H9 (cell line): Measurements from ENCODE around the gene RNF13. TPM values are rescaled to one million over a fixed set of nuclear protein-coding genes. Genes with fewer than 3 reads are reported as not detected.

Experiments used
- DNase-seq: peaks from one replicate; pipeline ENCODE4 v3.0.0-alpha.2; 2017
- H2AFZ ChIP-seq: one replicate; pipeline ENCODE4 v1.6.1; 2013; ENCODE audit warnings: mild to moderate bottlenecking, low read length, control low read depth, moderate library complexity
- H2AK5ac ChIP-seq: 2 replicates; pipeline ENCODE4 v1.6.1; 2013; ENCODE audit warnings: low read length, control low read depth, mixed read lengths; ENCODE audit not compliant: insufficient read length
- H2BK120ac ChIP-seq: one replicate; pipeline ENCODE4 v1.6.1; 2013; ENCODE audit warnings: low read depth, mild to moderate bottlenecking, low read length, control low read depth, inconsistent platforms; ENCODE audit not compliant: poor library complexity, severe bottlenecking
- H2BK12ac ChIP-seq: 2 replicates; pipeline ENCODE4 v1.6.1; 2013; ENCODE audit warnings: low read length, control low read depth, mixed read lengths, low read depth; ENCODE audit not compliant: insufficient read length
- H2BK15ac ChIP-seq: 2 replicates; pipeline ENCODE4 v1.6.1; 2013; ENCODE audit warnings: low read depth, low read length, control low read depth
- H2BK20ac ChIP-seq: one replicate; pipeline ENCODE4 v1.6.1; 2013; ENCODE audit warnings: low read depth, mild to moderate bottlenecking, low read length, control low read depth, inconsistent platforms; ENCODE audit not compliant: poor library complexity, severe bottlenecking
- H2BK5ac ChIP-seq: 2 replicates; pipeline ENCODE4 v1.6.1; 2013; ENCODE audit warnings: low read length, control low read depth, mixed read lengths; ENCODE audit not compliant: insufficient read length
- H3K14ac ChIP-seq: 2 replicates; pipeline ENCODE4 v1.6.1; 2013; ENCODE audit warnings: low read length, control low read depth; ENCODE audit not compliant: insufficient read depth
- H3K18ac ChIP-seq: 2 replicates; pipeline ENCODE4 v1.6.1; 2013; ENCODE audit warnings: low read depth, mild to moderate bottlenecking, mixed read lengths, low read length, control low read depth; ENCODE audit not compliant: insufficient read length
- H3K23ac ChIP-seq: 2 replicates; pipeline ENCODE4 v1.6.1; 2013; ENCODE audit warnings: low read length, control low read depth, mixed read lengths, low read depth; ENCODE audit not compliant: insufficient read length
- H3K23me2 ChIP-seq: 2 replicates; pipeline ENCODE4 v1.6.1; 2013; ENCODE audit warnings: low read depth, mild to moderate bottlenecking, mixed read lengths, low read length, control low read depth; ENCODE audit not compliant: insufficient read length, poor library complexity, severe bottlenecking
- H3K27ac ChIP-seq: 2 replicates; pipeline ENCODE4 v1.5.1; 2013; ENCODE audit warnings: low read length, control low read depth, mixed read lengths, low read depth; ENCODE audit not compliant: insufficient read length
- H3K27me3 ChIP-seq: 2 replicates; pipeline ENCODE4 v1.6.1; 2013; ENCODE audit warnings: low read length, control low read depth, inconsistent platforms; ENCODE audit not compliant: insufficient read depth
- H3K4ac ChIP-seq: 2 replicates; pipeline ENCODE4 v1.6.1; 2013; ENCODE audit warnings: low read depth, mild to moderate bottlenecking, control low read depth, inconsistent platforms, low read length, moderate library complexity
- H3K4me1 ChIP-seq: 2 replicates; pipeline ENCODE4 v1.6.1; 2013; ENCODE audit warnings: low read length, control low read depth, inconsistent platforms; ENCODE audit not compliant: insufficient read depth
- H3K4me2 ChIP-seq: 2 replicates; pipeline ENCODE4 v1.6.1; 2013; ENCODE audit warnings: low read length, control low read depth, mixed read lengths; ENCODE audit not compliant: insufficient read length, insufficient read depth
- H3K56ac ChIP-seq: 2 replicates; pipeline ENCODE4 v1.6.1; 2013; ENCODE audit warnings: low read depth, mild to moderate bottlenecking, mixed read lengths, low read length, control low read depth; ENCODE audit not compliant: insufficient read length
- H3K79me1 ChIP-seq: 2 replicates; pipeline ENCODE4 v1.6.1; 2013; ENCODE audit warnings: low read depth, mild to moderate bottlenecking, moderate library complexity, low read length, control low read depth, inconsistent platforms; ENCODE audit not compliant: insufficient read depth, poor library complexity, severe bottlenecking
- H3K79me2 ChIP-seq: 2 replicates; pipeline ENCODE4 v1.6.1; 2013; ENCODE audit warnings: low read length, control low read depth, inconsistent platforms; ENCODE audit not compliant: insufficient read depth
- H3K9ac ChIP-seq: 2 replicates; pipeline ENCODE4 v1.6.1; 2013; ENCODE audit warnings: low read length, control low read depth, mixed read lengths; ENCODE audit not compliant: insufficient read length; ENCODE audit errors: extremely low read depth
- H3K9me3 ChIP-seq: one replicate; pipeline ENCODE4 v1.6.1; 2013; ENCODE audit warnings: low read depth, low read length, inconsistent platforms; ENCODE audit not compliant: control insufficient read depth
- H3T11ph ChIP-seq: one replicate; pipeline ENCODE4 v1.6.1; 2013; ENCODE audit warnings: mild to moderate bottlenecking, low read length, control low read depth, inconsistent platforms
- H4K20me1 ChIP-seq: one replicate; pipeline ENCODE4 v1.6.1; 2013; ENCODE audit not compliant: control insufficient read depth, insufficient read length, insufficient read depth
- H4K5ac ChIP-seq: 2 replicates; pipeline ENCODE4 v1.6.1; 2013; ENCODE audit warnings: low read depth, mild to moderate bottlenecking, mixed read lengths, low read length, control low read depth; ENCODE audit not compliant: insufficient read length
- H4K8ac ChIP-seq: replicated peaks from 2 replicates; pipeline ENCODE4 v1.6.1; 2013; ENCODE audit warnings: low read length, control low read depth, mixed read lengths, low read depth; ENCODE audit not compliant: insufficient read length
- H4K91ac ChIP-seq: 2 replicates; pipeline ENCODE4 v1.6.1; 2013; ENCODE audit warnings: low read depth, mild to moderate bottlenecking, moderate library complexity, mixed read lengths, low read length, control low read depth; ENCODE audit not compliant: insufficient read length
- H3K27ac Mint-ChIP-seq, 3 experiments: 2 replicates in 2 of 3; 3 replicates in 1 of 3; pipeline ENCODE4 v1.8.0; 2020 to 2021; ENCODE audit warnings: mixed read lengths in 3 of 3, mild to moderate bottlenecking in 1 of 3, moderate library complexity in 1 of 3
- H3K27me3 Mint-ChIP-seq: 2 replicates; pipeline ENCODE4 v1.8.0; 2021; ENCODE audit warnings: low read depth, mild to moderate bottlenecking, moderate library complexity, mixed read lengths
- H3K36me3 Mint-ChIP-seq, 3 experiments: 2 replicates in 2 of 3; 3 replicates in 1 of 3; pipeline ENCODE4 v1.8.0; 2020 to 2021; ENCODE audit warnings: low read depth in 3 of 3, mixed read lengths in 3 of 3; ENCODE audit not compliant: insufficient read depth in 1 of 3
- H3K4me1 Mint-ChIP-seq, 2 experiments: 2 replicates each; pipeline ENCODE4 v1.8.0; 2020; ENCODE audit warnings: mixed read lengths in 2 of 2
- H3K4me3 Mint-ChIP-seq, 2 experiments: 2 replicates in 1 of 2; 3 replicates in 1 of 2; pipeline ENCODE4 v1.8.0; 2020 to 2021; ENCODE audit warnings: mild to moderate bottlenecking in 2 of 2, mixed read lengths in 2 of 2, moderate library complexity in 1 of 2
- H3K9me3 Mint-ChIP-seq, 2 experiments: 2 replicates in 1 of 2; 3 replicates in 1 of 2; pipeline ENCODE4 v1.8.0; 2020; ENCODE audit warnings: mild to moderate bottlenecking in 2 of 2, mixed read lengths in 2 of 2, moderate library complexity in 1 of 2
- CTCF ChIP-seq: fragments of 200-600 bp; sonication (generic); conservative IDR thresholded peaks from 3 replicates; pipeline ENCODE4 v1.8.0; 2021; ENCODE audit warnings: antibody characterized with exemption, mild to moderate bottlenecking
- WGBS: extraction: QIAGEN DNeasy Blood & Tissue Kit; methylation state at CpG from one replicate; pipeline ENCODE4 v1.1.7; 2013; ENCODE audit warnings: missing lambda C conversion rate, low lambda C conversion rate, mixed read lengths; ENCODE audit not compliant: insufficient read length; ENCODE audit errors: extremely low coverage; 5-methylcytosine and 5-hydroxymethylcytosine counted together
- total RNA-seq: library from RNA; stranded (reverse); gene quantifications from 2 replicates; pipeline ENCODE4 v1.2.1, GENCODE V29; 2021

The RNF13 gene
- total RNA-seq, 1 experiment from 2014 or later, result 23.4 TPM

GRCh38 chr3:149808209-149808829 is 4.7 kb upstream of the RNF13 start:
- no peak overlapping the region for H2AFZ ChIP-seq
- Mint-ChIP-seq H3K27me3 (no peaks in the 10 kb centered on the region; the same call in none of the 2 replicates), H3K27ac (no peak overlapping the region)

More at GRCh38 chr3:149808209-149808829, 4.7 kb upstream of the RNF13 start:
- Histone ChIP-seq H3K4ac (no peak overlapping the region), H3K79me2 (no peaks in the 10 kb centered on the region), H3K4me2 (no peak overlapping the region), H2AK5ac (no peak overlapping the region), H4K91ac (no peak overlapping the region), H2BK120ac (no peak overlapping the region), H3K27ac (no peak overlapping the region), H4K20me1 (no peaks in the 10 kb centered on the region), H3K23ac (no peak overlapping the region), H2BK5ac (no peak overlapping the region), H3K18ac (no peak overlapping the region), H4K8ac (no peak overlapping the region), H3K9me3 (no peaks in the 10 kb centered on the region), H3K4me1 (no peaks in the 10 kb centered on the region), H2BK20ac (no peak overlapping the region), H3K79me1 (no peaks in the 10 kb centered on the region), H3K9ac (no peak overlapping the region), H4K5ac (no peak overlapping the region), H2BK12ac (no peak overlapping the region), H3K56ac (no peak overlapping the region), H3K14ac (no peak overlapping the region), H3K27me3 (no peaks in the 10 kb centered on the region), H2BK15ac (no peak overlapping the region), H3T11ph (no peak overlapping the region), H3K23me2 (peaks cover 2% of the 10 kb centered on the region)
- peak; percentile 93 for TF ChIP-seq CTCF
- Mint-ChIP-seq H3K9me3 (no peaks in the 10 kb centered on the region; a peak in 2 of 5 replicates), H3K4me1 (peaks cover 6 to 7% of the 10 kb centered on the region in 2 experiments), H3K4me3 (no peak overlapping the region), H3K36me3 (no peaks in the 10 kb centered on the region)
- no CpG with 5 or more reads among the region's 4 CpGs for WGBS
- DNase-seq, result peak; percentile 59
